ENCODE measurements around the gene ALS2.

DNA sequence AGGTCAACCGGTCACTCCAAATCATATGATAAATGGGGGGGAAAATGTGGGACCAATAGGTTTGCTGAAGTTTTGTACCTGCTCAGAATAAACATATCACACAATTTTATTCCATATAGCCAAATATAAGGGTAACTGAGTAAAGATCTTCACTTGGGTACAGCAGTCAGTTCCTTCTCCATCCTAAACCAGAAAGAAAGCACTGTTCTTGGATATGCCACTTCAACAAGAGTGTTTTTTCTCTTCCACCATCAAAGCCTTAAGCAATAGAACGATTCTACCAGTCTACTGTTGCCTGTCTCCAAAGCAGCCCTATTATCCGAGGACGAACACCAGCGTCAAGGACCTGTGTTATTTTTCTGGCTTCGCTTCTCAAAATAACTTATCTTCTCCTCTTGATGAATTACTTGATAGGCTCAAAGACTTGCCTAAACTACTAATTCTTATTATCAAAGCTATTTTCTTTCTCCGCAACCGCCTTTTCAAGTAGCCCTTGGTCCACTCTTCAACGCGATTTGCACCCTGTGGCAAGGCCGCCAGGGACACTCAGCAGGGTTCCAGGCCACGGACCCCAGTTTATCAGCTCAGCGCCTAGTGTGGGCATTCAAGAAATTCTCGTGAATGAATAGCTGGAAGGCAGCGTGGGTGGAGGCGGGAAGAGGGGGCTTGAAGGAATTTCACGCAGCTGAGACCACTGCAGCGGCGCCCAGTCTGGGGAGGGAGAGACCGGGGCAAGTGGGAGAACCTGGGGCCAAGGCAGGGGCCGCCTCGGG is 646 bp downstream of the ALS2 start:
- TF ChIP-seq GATA2 (IDR thresholded peaks at IDR 0.05; ENCODE audit: low read depth, low read length), result no peak
- TF ChIP-seq GATA3 (IDR thresholded peaks at IDR 0.05; ENCODE audit: low read depth, low read length), result no peak
